Panc1 (cell line): ENCODE measurements around the gene GPC6.

ENCODE experiments used
- POLR2AphosphoS5 ChIP-seq: IDR thresholded peaks from 2 replicates; pipeline ENCODE4 v1.6.1; 2012; ENCODE audit warnings: mild to moderate bottlenecking, low read depth, low read length, moderate library complexity
- SIN3A ChIP-seq: IDR thresholded peaks from 2 replicates; pipeline ENCODE4 v1.6.1; 2012; ENCODE audit warnings: low read depth, mild to moderate bottlenecking, low read length, moderate library complexity, borderline replicate concordance; ENCODE audit not compliant: insufficient read depth
- TF ChIP-seq, protein P1 (sequence below): fragments of 450-650 bp; IDR thresholded peaks from 2 replicates; pipeline ENCODE4 v1.5.1; 2017; ENCODE audit warnings: mild to moderate bottlenecking
- TF ChIP-seq, protein P2 (sequence below), 2 experiments: IDR thresholded peaks; 2 replicates each; pipeline ENCODE4 v1.6.1; 2011 to 2012; ENCODE audit warnings: low read depth in 2 of 2, control low read depth in 1 of 2, low read length in 1 of 2, mild to moderate bottlenecking in 1 of 2, moderate library complexity in 1 of 2; ENCODE audit not compliant: insufficient read depth in 1 of 2

DNA sequence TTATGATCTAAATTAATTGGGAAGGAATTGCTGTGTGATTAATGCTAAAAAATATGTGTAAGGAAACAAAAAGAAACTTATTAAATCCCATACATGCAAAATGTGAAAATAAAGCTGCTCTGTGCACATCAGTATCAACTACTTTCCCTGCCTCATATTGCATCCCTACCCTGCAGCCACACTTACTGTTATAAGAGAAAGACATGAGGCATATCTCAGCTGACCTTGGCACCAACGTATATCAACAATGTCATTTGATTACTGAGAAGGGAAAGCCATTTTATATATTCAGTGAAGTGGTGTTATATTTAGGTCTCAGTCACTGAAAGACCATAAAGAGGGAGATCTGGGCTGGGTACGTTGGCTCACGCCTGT, 585.1 kb downstream of the GPC6 start:
- TF ChIP-seq SIN3A, result no peak
- TF ChIP-seq, protein P1, sequence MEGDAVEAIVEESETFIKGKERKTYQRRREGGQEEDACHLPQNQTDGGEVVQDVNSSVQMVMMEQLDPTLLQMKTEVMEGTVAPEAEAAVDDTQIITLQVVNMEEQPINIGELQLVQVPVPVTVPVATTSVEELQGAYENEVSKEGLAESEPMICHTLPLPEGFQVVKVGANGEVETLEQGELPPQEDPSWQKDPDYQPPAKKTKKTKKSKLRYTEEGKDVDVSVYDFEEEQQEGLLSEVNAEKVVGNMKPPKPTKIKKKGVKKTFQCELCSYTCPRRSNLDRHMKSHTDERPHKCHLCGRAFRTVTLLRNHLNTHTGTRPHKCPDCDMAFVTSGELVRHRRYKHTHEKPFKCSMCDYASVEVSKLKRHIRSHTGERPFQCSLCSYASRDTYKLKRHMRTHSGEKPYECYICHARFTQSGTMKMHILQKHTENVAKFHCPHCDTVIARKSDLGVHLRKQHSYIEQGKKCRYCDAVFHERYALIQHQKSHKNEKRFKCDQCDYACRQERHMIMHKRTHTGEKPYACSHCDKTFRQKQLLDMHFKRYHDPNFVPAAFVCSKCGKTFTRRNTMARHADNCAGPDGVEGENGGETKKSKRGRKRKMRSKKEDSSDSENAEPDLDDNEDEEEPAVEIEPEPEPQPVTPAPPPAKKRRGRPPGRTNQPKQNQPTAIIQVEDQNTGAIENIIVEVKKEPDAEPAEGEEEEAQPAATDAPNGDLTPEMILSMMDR, result no peak
- TF ChIP-seq, protein P2, sequence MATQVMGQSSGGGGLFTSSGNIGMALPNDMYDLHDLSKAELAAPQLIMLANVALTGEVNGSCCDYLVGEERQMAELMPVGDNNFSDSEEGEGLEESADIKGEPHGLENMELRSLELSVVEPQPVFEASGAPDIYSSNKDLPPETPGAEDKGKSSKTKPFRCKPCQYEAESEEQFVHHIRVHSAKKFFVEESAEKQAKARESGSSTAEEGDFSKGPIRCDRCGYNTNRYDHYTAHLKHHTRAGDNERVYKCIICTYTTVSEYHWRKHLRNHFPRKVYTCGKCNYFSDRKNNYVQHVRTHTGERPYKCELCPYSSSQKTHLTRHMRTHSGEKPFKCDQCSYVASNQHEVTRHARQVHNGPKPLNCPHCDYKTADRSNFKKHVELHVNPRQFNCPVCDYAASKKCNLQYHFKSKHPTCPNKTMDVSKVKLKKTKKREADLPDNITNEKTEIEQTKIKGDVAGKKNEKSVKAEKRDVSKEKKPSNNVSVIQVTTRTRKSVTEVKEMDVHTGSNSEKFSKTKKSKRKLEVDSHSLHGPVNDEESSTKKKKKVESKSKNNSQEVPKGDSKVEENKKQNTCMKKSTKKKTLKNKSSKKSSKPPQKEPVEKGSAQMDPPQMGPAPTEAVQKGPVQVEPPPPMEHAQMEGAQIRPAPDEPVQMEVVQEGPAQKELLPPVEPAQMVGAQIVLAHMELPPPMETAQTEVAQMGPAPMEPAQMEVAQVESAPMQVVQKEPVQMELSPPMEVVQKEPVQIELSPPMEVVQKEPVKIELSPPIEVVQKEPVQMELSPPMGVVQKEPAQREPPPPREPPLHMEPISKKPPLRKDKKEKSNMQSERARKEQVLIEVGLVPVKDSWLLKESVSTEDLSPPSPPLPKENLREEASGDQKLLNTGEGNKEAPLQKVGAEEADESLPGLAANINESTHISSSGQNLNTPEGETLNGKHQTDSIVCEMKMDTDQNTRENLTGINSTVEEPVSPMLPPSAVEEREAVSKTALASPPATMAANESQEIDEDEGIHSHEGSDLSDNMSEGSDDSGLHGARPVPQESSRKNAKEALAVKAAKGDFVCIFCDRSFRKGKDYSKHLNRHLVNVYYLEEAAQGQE (IDR thresholded peaks at IDR 0.05; ENCODE audit: insufficient read depth in 1 of 2, low read depth in 2 of 2, low read length in 1 of 2), result no peak
- no peak for TF ChIP-seq POLR2AphosphoS5
